Muscle of back (tissue), 11 donors: ENCODE data around the gene PDIA6. TPM values are rescaled to one million over a fixed set of nuclear protein-coding genes. Genes with fewer than 3 reads are reported as not detected.
"Not testable (repeated sequence)": the region's sequence is repeated elsewhere in the genome, so short reads cannot be mapped to it uniquely, and the experiment has no call there.

Source experiments
- DNase-seq, 3 donors: peaks; one replicate each; pipeline versions ENCODE4 v3.0.0 to v3.0.0-alpha.2; 2013
- polyA plus RNA-seq, 10 donors: library from polyadenylated mRNA; unstranded; fragments of 120-200 nt; gene quantifications; one replicate each; pipeline ENCODE4 v1.2.1, GENCODE V29; 2013; ENCODE audit not compliant: insufficient read length in 10 of 10

PDIA6 gene
- polyA plus RNA-seq, 10 donors = 123 to 213 (median 143) TPM

GRCh38 chr2:10786240-10786982 lies 26.2 kb downstream of the PDIA6 start:
- DNase-seq = no peak

- no peak for DNase-seq
These were observed 27.3 kb downstream of the PDIA6 start for GRCh38 chr2:10785260-10785659.

DNA sequence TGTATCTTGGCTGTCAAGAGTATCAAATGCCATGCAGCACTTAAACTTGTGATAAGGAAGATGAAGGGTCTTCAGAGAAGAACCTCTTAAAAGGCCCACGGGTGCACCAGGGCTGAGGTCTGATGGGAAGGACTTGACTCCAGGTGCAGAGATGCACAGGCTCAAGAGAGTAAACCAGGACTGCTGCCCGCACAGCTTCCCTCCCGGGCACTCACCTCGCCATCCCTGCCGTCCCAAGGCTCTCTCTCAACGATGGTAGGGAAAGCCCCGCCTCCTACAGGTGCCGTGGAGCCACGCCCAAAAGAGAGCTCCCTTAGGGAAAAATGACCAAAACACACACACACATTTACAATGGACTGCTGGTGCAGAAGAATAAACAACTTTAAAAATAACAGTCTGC lies 27.9 kb downstream of the PDIA6 start:
- no peak for DNase-seq

GRCh38 chr2:10783421-10783820 lies 29.2 kb downstream of the PDIA6 start:
- DNase-seq = no peak

- DNase-seq = no peak
These were observed 30.8 kb downstream of the PDIA6 start for GRCh38 chr2:10781746-10782145.

DNA sequence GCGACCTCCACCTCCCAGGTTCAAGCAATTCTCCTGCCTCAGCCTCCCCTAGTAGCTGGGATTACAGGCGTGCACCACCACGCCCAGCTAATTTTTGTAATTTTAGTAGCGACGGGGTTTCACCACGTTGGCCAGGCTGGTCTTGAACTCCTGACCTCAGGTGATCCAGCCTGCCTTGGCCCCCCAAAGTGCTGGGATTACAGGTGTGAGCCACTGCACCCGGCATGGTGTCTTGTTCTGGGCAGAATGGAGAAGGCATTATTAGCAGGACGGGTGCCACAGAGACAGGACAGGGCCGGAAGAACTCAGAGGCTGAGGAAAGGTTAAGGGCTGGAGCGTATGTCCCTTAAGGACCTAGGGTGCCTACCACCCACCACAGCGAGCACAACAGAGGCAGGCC lies 31.8 kb downstream of the PDIA6 start:
- DNase-seq = not testable (repeated sequence)

DNA sequence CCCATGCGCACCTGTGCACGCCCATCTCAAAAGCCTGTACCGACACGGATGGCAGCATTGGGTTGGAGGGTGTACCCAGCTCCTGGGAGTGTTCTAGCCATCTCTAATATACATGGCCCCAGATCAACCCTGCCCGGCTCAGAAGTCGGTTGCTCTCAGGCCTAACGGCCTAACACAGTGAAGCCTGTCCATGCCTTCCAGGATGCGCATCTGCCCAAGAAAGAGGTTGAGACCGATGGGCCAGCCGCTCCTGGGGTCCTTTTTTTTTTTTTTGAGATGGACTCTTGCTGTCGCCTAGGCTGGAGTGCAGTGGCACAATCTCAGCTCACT lies 32.1 kb downstream of the PDIA6 start:
- DNase-seq = no peak

- no peak for DNase-seq
These were observed 32.7 kb downstream of the PDIA6 start for GRCh38 chr2:10779776-10780490.

- DNase-seq = no peak
These were observed 33.9 kb downstream of the PDIA6 start for GRCh38 chr2:10778724-10779115.

- no peak for DNase-seq
These were observed 34.5 kb downstream of the PDIA6 start for GRCh38 chr2:10777842-10778723.

DNA sequence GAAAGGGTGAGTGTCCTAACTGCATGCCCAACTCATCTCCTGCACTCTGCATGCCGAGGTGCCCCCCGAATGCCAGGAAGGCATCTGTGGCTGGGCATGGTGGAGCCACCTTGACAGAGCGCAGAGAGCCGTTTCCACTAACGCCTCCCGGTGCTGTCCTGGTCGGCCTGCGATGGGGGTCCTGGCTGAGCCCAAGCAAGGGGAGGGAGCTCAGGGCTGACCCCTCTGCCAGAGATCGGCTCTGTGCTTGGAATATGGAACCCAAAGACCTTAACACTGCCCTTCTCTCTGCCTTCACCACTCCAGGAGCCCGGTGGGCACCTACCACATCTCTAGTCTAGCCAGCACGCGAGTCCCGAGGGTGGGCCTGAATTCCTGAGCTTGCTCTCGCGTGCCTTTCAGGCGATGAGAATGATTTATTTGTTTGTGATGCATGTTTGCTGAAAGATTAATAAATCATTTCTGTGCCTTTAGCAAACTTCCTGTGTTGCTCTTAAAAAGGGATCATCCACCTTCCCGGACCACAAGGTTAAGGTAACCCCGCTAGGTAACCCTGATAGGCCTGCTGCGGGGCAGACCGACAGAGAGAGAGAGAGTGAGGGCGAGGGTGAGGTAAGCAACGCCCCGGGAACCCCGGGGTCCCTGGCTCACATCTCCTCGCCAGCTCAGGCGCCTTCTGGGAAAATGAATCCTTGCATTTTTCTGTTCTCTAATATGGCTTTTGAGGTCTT lies 35.3 kb downstream of the PDIA6 start:
- no peak for DNase-seq

- no peak for DNase-seq
These were observed 36.2 kb downstream of the PDIA6 start for GRCh38 chr2:10776231-10776977.

- no peak for DNase-seq
These were observed 36.8 kb downstream of the PDIA6 start for GRCh38 chr2:10775831-10776230.

DNA sequence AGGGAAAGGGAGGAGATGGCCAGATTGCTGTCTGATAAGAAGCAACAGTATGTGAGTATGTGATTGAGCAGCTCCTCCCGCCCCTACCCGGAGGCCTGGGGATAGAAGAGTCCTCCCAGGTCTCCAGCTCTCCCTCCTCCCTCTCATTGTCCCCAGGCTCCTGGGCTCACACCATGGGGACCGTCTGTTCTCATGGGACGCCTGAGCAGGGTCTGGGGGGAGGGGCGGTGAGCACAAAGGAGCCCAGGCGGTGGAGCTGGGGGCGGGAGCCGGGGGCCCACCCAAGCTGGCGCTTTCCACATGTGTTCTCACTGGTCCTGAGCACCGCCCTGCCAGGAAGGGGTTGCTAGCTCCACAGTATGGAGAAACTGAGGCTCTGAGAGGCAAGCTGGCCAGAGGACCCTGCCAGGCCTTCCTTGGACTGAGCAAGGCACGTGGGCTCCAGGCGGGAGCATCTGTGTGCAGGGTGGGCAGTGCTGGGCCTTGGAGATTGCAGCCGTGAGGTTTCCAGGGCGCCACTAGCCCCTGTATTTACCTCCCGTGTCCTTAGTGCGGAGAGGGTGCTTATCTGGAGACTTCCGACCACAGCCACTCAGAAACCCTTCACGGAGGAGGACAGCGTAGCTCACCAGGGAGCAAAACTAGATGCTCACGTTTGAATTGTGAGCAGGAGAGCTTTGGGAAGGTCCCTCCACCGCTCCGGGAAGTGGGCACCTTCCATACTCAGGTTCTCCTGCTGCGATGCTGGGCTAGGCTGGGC lies 37.4 kb downstream of the PDIA6 start:
- no peak for DNase-seq

- peak in 2 of 3 donors; percentile 11 to 61 for DNase-seq
These were observed 38.2 kb downstream of the PDIA6 start for GRCh38 chr2:10774394-10774793.

DNA sequence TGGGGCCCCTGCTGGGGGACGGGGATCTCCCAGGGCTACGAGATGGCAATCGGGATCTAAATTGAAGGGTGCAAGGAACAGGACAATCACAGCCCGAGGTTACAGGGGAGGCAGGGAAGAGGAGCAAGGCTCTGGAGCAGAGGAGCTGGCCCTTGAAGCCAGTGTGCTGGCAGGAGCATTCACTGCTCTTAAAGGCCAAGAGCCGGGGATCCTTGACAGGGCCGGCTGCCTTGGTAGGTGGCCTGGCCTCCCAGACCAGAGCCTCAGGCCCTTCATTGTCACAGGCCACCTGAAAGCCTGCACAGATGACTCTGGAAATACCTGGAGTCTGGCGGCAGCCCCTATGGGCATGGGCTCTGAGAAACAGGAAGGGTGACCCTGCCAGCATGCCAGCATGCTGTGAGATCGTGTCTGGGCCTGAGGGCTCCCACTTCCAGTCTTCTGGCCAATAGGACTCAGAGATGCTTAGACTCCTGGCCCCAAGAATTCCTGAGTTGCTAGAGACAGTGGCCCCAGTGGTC lies 38.7 kb downstream of the PDIA6 start:
- DNase-seq = peak in 1 of 3 donors; percentile 31

- DNase-seq = no peak
These were observed 39.7 kb downstream of the PDIA6 start for GRCh38 chr2:10772868-10773215.

DNA sequence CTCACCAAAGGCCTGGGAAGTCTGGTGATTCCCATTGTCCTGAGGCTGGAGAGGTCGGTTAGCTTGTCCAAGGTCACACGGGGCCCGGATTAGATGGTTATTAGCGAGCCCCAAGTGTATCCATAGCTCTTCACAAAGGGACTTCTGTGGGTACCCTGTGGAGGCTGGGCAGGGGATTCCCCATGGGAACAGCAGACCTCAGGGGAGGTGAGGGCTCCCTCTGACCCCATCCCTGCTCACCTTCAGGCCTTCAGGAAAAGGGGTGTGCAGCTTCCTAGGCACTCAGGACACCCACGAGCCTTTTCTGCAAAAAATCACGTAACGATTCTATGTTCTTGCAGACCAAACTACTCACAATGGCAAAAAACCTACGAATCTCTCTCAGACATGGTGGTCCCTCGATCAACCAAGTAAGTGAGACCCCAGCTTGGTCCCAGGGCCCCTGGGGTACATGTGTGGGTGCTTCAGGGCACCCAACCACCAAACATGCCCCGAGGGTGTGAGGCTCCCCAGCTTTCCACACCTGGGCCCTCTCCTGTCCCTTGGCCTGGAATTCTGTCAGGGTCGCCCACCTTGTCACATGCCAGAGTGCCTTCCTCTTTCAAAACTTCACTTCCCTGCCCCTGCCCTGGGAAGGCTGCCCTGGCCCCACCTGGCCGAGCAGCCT lies 40.3 kb downstream of the PDIA6 start:
- DNase-seq = no peak

DNA sequence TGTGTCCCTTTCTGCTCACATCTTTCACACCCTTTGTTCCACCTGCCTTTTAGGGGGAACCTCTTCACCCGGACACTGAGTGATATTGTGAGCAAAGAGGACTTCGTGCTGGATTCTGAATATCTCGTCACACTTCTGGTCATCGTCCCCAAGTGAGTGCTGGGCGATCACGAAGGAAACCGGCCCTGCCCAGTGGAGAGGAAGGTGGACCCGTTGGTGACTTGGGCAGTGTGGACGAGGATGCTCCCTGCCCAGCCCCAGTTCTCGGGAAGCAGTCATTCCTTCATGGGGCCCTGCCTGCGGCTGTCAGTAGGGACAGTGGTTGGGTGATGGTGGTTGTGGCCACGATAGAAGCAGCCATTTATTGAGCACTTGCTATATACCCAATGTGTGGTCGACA lies 40.8 kb downstream of the PDIA6 start:
- DNase-seq = no peak
